Measurements from ENCODE around the gene DNAJB12.

DNA sequence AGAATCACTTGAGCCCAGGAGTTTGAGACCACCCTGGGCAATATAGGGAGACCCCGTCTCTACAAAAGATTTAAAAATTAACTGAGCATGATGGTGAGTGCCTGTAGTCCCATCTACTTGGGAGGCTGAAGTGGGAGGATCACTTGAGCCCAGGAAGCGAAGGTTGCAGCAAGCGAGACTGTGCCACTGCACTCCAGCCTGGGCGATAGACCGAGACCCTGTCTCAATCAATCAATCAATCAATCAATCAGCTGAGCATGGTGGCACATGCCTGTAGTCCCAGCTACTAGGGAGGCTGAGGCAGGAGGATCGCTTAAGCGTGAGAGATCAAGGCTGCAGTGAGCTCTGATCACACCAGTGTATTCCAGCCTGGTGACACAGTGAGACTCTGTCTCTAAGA, 40.5 kb downstream of the DNAJB12 start:
- TF ChIP-seq POLR2AphosphoS5 (IDR thresholded peaks at IDR 0.05; ENCODE audit: borderline replicate concordance, low read depth, low read length) (no peak), EZH2 (IDR thresholded peaks at IDR 0.05) (no peak)
